A549 (cell line): ENCODE results near the gene HMMR.

Source experiments
- CHD2 ChIP-seq: fragments of 150-350 bp; IDR thresholded peaks from 2 replicates; pipeline ENCODE4 v1.6.1; 2014; ENCODE audit warnings: low read length; ENCODE audit not compliant: partially characterized antibody
- CTCF ChIP-seq: fragments of >200 bp; sonication (Bioruptor Twin); formaldehyde crosslinking; IDR thresholded peaks from 3 replicates; pipeline ENCODE4 v1.5.1; 2016
- MAX ChIP-seq: IDR thresholded peaks from 2 replicates; pipeline ENCODE4 v1.6.1; 2012
- POLR2A ChIP-seq: IDR thresholded peaks from 2 replicates; pipeline ENCODE4 v1.6.1; 2012; ENCODE audit warnings: mild to moderate bottlenecking, low read length
- RCOR1 ChIP-seq: fragments of 150-350 bp; IDR thresholded peaks from 2 replicates; pipeline ENCODE4 v1.6.1; 2014; ENCODE audit warnings: antibody characterized with exemption, low read length, low read depth
- REST ChIP-seq: fragments of 200-600 bp; sonication (generic); IDR thresholded peaks from 2 replicates; pipeline ENCODE4 v1.6.1; 2016; ENCODE audit warnings: antibody characterized with exemption, mild to moderate bottlenecking, moderate library complexity

- no peak for TF ChIP-seq MAX
- TF ChIP-seq CHD2 = no peak
- TF ChIP-seq RCOR1 = no peak
- TF ChIP-seq REST = no peak
- no peak for TF ChIP-seq CTCF
- TF ChIP-seq POLR2A = no peak
Measured at GRCh38 chr5:163447191-163447590, 13.2 kb upstream of the HMMR start.
